GM12874 (cell line): ENCODE results near the gene HNRNPC.

Source experiments
- CTCF ChIP-seq: IDR thresholded peaks from 2 replicates; pipeline ENCODE4 v1.5.1; 2011; ENCODE audit warnings: low read depth, mild to moderate bottlenecking, control low read depth, low read length, moderate library complexity; ENCODE audit not compliant: insufficient read depth

The HNRNPC gene

GRCh38 chr14:21219120-21219519 is 50.1 kb downstream of the HNRNPC start:
- TF ChIP-seq CTCF, result no peak

GRCh38 chr14:21215879-21216251 is 53.4 kb downstream of the HNRNPC start:
- no peak for TF ChIP-seq CTCF

- TF ChIP-seq CTCF, result no peak
Observed at GRCh38 chr14:21215130-21215878, 53.9 kb downstream of the HNRNPC start.

GRCh38 chr14:21213652-21214051 is 55.6 kb downstream of the HNRNPC start:
- TF ChIP-seq CTCF, result no peak

GRCh38 chr14:21211509-21211908 is 57.7 kb downstream of the HNRNPC start:
- TF ChIP-seq CTCF, result no peak

- no peak for TF ChIP-seq CTCF
Observed at GRCh38 chr14:21210023-21210422, 59.2 kb downstream of the HNRNPC start.

- TF ChIP-seq CTCF, result no peak
Observed at GRCh38 chr14:21209185-21209584, 60.1 kb downstream of the HNRNPC start.
